Trophoblast cell (in vitro differentiated cells and primary cell): ENCODE measurements around the gene SPPL3.

Experiments
- DNase-seq, 2 donors: peaks; one replicate each; pipeline ENCODE4 v3.0.0-alpha.2; 2016
- H2AFZ ChIP-seq: 2 replicates; pipeline ENCODE4 v1.6.1; 2013; ENCODE audit warnings: low read length, moderate library complexity, mild to moderate bottlenecking; ENCODE audit not compliant: insufficient read depth, poor library complexity
- H2AK5ac ChIP-seq: 2 replicates; pipeline ENCODE4 v1.6.1; 2013; ENCODE audit warnings: mild to moderate bottlenecking, low read length
- H2BK120ac ChIP-seq: 2 replicates; pipeline ENCODE4 v1.6.1; 2013; ENCODE audit warnings: low read length, mild to moderate bottlenecking, moderate library complexity; ENCODE audit not compliant: insufficient read depth, poor library complexity
- H2BK12ac ChIP-seq: 2 replicates; pipeline ENCODE4 v1.6.1; 2013; ENCODE audit warnings: mild to moderate bottlenecking, low read length, moderate library complexity
- H2BK5ac ChIP-seq: 2 replicates; pipeline ENCODE4 v1.6.1; 2013; ENCODE audit warnings: low read length, low read depth, moderate library complexity, mild to moderate bottlenecking; ENCODE audit not compliant: poor library complexity
- H3K14ac ChIP-seq: 2 replicates; pipeline ENCODE4 v1.6.1; 2013; ENCODE audit warnings: mild to moderate bottlenecking, low read length
- H3K18ac ChIP-seq: 2 replicates; pipeline ENCODE4 v1.6.1; 2013; ENCODE audit warnings: mild to moderate bottlenecking, low read length
- H3K23ac ChIP-seq: 2 replicates; pipeline ENCODE4 v1.6.1; 2013; ENCODE audit warnings: low read length
- H3K27ac ChIP-seq: 2 replicates; pipeline ENCODE4 v1.5.1; 2013; ENCODE audit warnings: low read depth, mild to moderate bottlenecking, inconsistent platforms, low read length, moderate library complexity
- H3K27me3 ChIP-seq: 2 replicates; pipeline ENCODE4 v1.6.1; 2013; ENCODE audit warnings: inconsistent platforms, mild to moderate bottlenecking, low read length, moderate library complexity; ENCODE audit not compliant: insufficient read depth
- H3K36me3 ChIP-seq, 2 experiments: 1 replicate in 1 of 2; 2 replicates in 1 of 2; pipeline ENCODE4 v1.6.1; 2013; ENCODE audit warnings: low read length in 2 of 2, mild to moderate bottlenecking in 2 of 2, moderate library complexity in 1 of 2; ENCODE audit not compliant: insufficient read depth in 2 of 2, control insufficient read depth in 1 of 2
- H3K4ac ChIP-seq: 2 replicates; pipeline ENCODE4 v1.6.1; 2013; ENCODE audit warnings: low read depth, mild to moderate bottlenecking, low read length, moderate library complexity
- H3K4me1 ChIP-seq, 2 experiments: 1 replicate in 1 of 2; 2 replicates in 1 of 2; pipeline ENCODE4 v1.6.1; 2013; ENCODE audit warnings: low read length in 2 of 2, mild to moderate bottlenecking in 2 of 2, moderate library complexity in 1 of 2; ENCODE audit not compliant: insufficient read depth in 2 of 2, control insufficient read depth in 1 of 2
- H3K4me2 ChIP-seq: 2 replicates; pipeline ENCODE4 v1.6.1; 2013; ENCODE audit warnings: inconsistent platforms, mild to moderate bottlenecking, low read length, moderate library complexity
- H3K4me3 ChIP-seq: 2 replicates; pipeline ENCODE4 v1.5.1; 2013; ENCODE audit warnings: mild to moderate bottlenecking, low read depth, low read length, inconsistent platforms
- H3K79me1 ChIP-seq: one replicate; pipeline ENCODE4 v1.6.1; 2013; ENCODE audit warnings: low read length
- H3K79me2 ChIP-seq: 2 replicates; pipeline ENCODE4 v1.6.1; 2013; ENCODE audit warnings: low read length, mild to moderate bottlenecking; ENCODE audit not compliant: control insufficient read depth, insufficient read depth, poor library complexity
- H3K9ac ChIP-seq: 2 replicates; pipeline ENCODE4 v1.6.1; 2013; ENCODE audit warnings: mild to moderate bottlenecking, low read length
- H3K9me3 ChIP-seq: 2 replicates; pipeline ENCODE4 v1.6.1; 2013; ENCODE audit warnings: low read depth, mild to moderate bottlenecking, control low read depth, inconsistent platforms, low read length; ENCODE audit not compliant: insufficient read depth
- H4K12ac ChIP-seq: 2 replicates; pipeline ENCODE4 v1.6.1; 2013; ENCODE audit warnings: low read depth, mild to moderate bottlenecking, low read length, moderate library complexity
- H4K8ac ChIP-seq: 2 replicates; pipeline ENCODE4 v1.6.1; 2013; ENCODE audit warnings: low read depth, mild to moderate bottlenecking, low read length, moderate library complexity
- H4K91ac ChIP-seq: one replicate; pipeline ENCODE4 v1.6.1; 2013; ENCODE audit warnings: low read depth, mild to moderate bottlenecking, low read length, moderate library complexity
- WGBS: extraction: QIAGEN DNeasy Blood & Tissue Kit; methylation state at CpG from one replicate; pipeline ENCODE4 v1.1.7; 2013; ENCODE audit warnings: missing lambda C conversion rate; ENCODE audit not compliant: insufficient read length, insufficient coverage; ENCODE audit errors: extremely low coverage; 5-methylcytosine and 5-hydroxymethylcytosine counted together

Gene SPPL3

GRCh38 chr12:120914794-120915193 is 10.6 kb upstream of the SPPL3 start:
- Histone ChIP-seq H3K23ac (no peak overlapping the region), H2AFZ (no peak overlapping the region), H2BK120ac (no peak overlapping the region), H3K9ac (peak overlapping the region; percentile 46), H3K79me1 (no peaks in the 10 kb centered on the region), H4K8ac (no peak overlapping the region), H4K12ac (no peak overlapping the region), H3K4me2 (no peak overlapping the region), H2BK12ac (no peak overlapping the region), H3K4me3 (no peak overlapping the region), H3K79me2 (no peaks in the 10 kb centered on the region), H3K18ac (no peak overlapping the region), H3K4me1 (no peaks in the 10 kb centered on the region), H3K4ac (no peak overlapping the region), H2BK5ac (no peak overlapping the region), H3K27ac (no peak overlapping the region), H4K91ac (no peak overlapping the region), H3K9me3 (no peaks in the 10 kb centered on the region), H3K14ac (no peak overlapping the region), H3K27me3 (no peaks in the 10 kb centered on the region), H2AK5ac (no peak overlapping the region), H3K36me3 (no peaks in the 10 kb centered on the region)
- no CpG with 5 or more reads among the region's 7 CpGs for WGBS
- DNase-seq, result peak; percentile 77 to 85

DNA sequence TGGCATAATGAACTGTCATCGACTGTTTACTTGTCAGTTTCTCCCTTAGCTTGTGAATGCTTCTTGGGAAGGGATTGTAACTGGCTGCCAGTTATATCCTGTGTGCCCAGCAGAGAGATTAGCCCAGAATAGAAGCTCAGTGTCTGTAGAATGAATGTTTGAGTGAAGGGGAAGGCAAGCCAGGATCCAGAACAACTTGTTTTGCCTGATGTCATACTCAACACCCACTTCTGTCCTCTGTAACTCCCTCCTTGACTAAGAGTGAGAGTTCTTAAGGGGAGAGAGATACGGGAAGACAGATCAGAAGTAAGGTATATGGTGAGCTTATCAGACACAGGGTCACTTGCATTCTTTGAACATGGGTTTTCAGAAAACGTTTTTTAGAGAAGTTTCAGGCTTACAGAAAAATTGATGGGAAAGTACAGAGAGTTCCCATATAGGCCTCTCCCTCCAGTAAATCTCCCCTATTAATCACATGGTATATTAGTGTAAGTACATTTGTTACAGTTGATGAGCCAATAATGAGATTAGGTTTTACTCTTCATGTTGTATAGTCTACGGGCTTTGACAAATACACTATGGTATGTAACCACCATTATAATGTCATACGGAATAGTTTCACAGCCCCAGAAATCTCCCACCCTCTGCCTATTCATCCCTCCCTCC is 5.6 kb upstream of the SPPL3 start:
- Histone ChIP-seq H4K91ac (no peak overlapping the region), H3K9me3 (no peaks in the 10 kb centered on the region), H2AFZ (no peak overlapping the region), H3K36me3 (no peaks in the 10 kb centered on the region), H2AK5ac (no peak overlapping the region), H3K23ac (no peak overlapping the region), H3K4ac (no peak overlapping the region), H3K18ac (no peak overlapping the region), H3K79me2 (no peaks in the 10 kb centered on the region), H2BK120ac (no peak overlapping the region), H3K14ac (no peak overlapping the region), H3K4me3 (no peak overlapping the region), H2BK12ac (no peak overlapping the region), H2BK5ac (no peak overlapping the region), H3K79me1 (no peaks in the 10 kb centered on the region), H3K4me1 (peaks cover 7 to 15% of the 10 kb centered on the region in 2 experiments), H3K4me2 (no peak overlapping the region), H4K12ac (no peak overlapping the region), H4K8ac (no peak overlapping the region), H3K27me3 (no peaks in the 10 kb centered on the region), H3K27ac (no peak overlapping the region), H3K9ac (no peak overlapping the region)
- no peak for DNase-seq
- WGBS, result no CpG with 5 or more reads among the region's 5 CpGs

DNA sequence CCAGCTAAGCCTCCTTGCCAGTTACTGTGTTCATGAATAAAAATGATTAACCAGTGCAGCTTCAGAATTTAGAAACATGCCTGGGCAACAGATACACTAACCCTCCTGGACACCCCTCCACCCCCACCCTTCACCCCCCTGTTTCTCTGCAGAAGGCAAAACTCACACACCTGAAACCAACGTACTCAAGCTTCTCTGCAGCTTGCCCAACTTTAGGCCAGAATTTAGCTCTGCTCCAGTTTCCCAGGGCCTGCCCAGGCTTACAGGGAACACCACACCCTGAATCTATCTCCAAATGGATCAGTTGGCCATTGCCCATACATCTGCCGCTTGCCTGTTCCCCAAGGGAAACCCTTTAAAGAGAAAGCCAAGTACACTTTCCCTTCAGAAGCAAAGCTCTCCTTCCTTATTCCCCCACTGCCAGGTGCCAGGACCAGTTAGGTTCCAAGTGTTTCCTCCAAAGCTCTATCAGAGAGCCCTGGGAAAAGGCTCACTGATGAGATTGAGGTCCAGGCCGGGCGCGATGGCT is 1.8 kb upstream of the SPPL3 start:
- no peak overlapping the region for H3K27ac ChIP-seq
- no peak overlapping the region for H2BK12ac ChIP-seq
- no peak overlapping the region for H3K9ac ChIP-seq
- no peak overlapping the region for H3K14ac ChIP-seq
- H4K8ac ChIP-seq, result no peak overlapping the region
- H3K4me3 ChIP-seq, result no peak overlapping the region
- no peak overlapping the region for H3K18ac ChIP-seq
- no peak overlapping the region for H3K4me2 ChIP-seq
- no peak overlapping the region for H4K12ac ChIP-seq
- DNase-seq, result no peak
- H3K23ac ChIP-seq, result no peak overlapping the region
- no peaks in the 10 kb centered on the region for H3K36me3 ChIP-seq
- peaks cover 7% of the 10 kb centered on the region for H3K79me1 ChIP-seq
- peaks cover 15% of the 10 kb centered on the region for H3K79me2 ChIP-seq
- WGBS, result no CpG with 5 or more reads among the region's 5 CpGs
- no peak overlapping the region for H3K4ac ChIP-seq
- H2BK5ac ChIP-seq, result no peak overlapping the region
- H3K4me1 ChIP-seq, result peaks cover 10 to 19% of the 10 kb centered on the region in 2 experiments
- no peak overlapping the region for H2AK5ac ChIP-seq
- no peak overlapping the region for H2BK120ac ChIP-seq
- no peak overlapping the region for H4K91ac ChIP-seq
- H3K27me3 ChIP-seq, result no peaks in the 10 kb centered on the region
- H2AFZ ChIP-seq, result no peak overlapping the region
- no peaks in the 10 kb centered on the region for H3K9me3 ChIP-seq

DNA sequence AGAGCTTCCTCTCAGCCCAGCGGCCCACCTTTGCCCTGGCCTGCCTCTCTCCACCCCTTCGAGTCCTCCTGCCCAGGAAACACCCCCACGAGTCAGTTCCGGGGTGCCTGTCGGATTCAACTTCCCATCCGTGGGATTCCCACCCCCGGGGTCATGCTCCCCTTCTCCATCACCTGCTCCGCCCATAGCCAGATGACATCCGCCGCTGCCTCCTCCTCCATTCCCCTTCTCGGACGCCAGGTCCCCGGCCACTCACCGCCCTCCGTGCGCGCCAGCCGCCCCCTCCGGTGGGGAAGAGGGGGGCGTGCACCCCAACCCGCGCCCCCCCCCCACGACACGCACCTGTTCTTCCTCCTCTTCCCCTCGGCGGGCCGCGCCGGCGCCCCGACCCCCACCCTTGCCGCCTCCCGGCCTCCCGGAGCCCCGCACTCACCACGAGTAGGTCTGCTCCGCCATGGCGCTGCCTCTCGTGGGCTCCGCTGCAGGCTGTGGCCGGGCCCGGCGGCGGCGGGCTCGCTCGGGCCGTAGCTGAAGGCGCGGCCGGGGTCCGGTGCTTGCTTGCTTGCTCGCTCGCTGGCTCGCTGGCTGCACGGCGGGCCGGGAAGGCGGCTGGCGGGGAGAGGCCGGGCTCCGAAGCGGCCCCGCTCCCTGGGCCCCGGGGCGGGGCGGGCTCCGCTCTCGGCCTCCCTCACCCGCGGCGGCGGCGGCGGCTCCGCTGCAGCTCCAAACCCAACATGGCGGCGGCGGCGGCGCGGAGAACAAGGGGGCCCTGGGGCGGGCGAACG is 554 bp downstream of the SPPL3 start:
- peak in 1 of 2 donors; percentile 24 for DNase-seq
- Histone ChIP-seq H3K79me2 (peaks cover 16% of the 10 kb centered on the region), H3K79me1 (peaks cover 7% of the 10 kb centered on the region), H4K91ac (peak overlapping the region; percentile 94), H3K18ac (peak overlapping the region; percentile 99), H2AFZ (peak overlapping the region; percentile 88), H3K9ac (peak overlapping the region; percentile 84), H3K23ac (no peak overlapping the region), H4K12ac (peak overlapping the region; percentile 90), H2BK5ac (peak overlapping the region; percentile 91), H3K4me3 (peak overlapping the region; percentile 99), H3K4ac (peak overlapping the region; percentile 21), H4K8ac (peak overlapping the region; percentile 96), H3K27me3 (no peaks in the 10 kb centered on the region), H3K4me2 (peak overlapping the region; percentile 66), H3K36me3 (peaks cover 2 to 3% of the 10 kb centered on the region in 2 experiments), H3K14ac (peak overlapping the region; percentile 97), H2AK5ac (peak overlapping the region; percentile 87), H3K4me1 (peaks cover 10 to 13% of the 10 kb centered on the region in 2 experiments), H3K9me3 (no peaks in the 10 kb centered on the region), H2BK12ac (no peak overlapping the region), H2BK120ac (peak overlapping the region; percentile 91), H3K27ac (peak overlapping the region; percentile 75)
- no CpG with 5 or more reads among the region's 85 CpGs for WGBS
